ENCODE results near the gene ACO1.

- no peak for TF ChIP-seq CTCF (IDR thresholded peaks at IDR 0.05)
- TF ChIP-seq EP300 (IDR thresholded peaks at IDR 0.05): no peak
Measured at GRCh38 chr9:32500768-32501167, 116.3 kb downstream of the ACO1 start.
